HG03520 (cell line): Measurements from ENCODE around the gene TGFBR1.
"Not testable (repeated sequence)": the region's sequence is repeated elsewhere in the genome, so short reads cannot be mapped to it uniquely, and the experiment has no call there.

Experiments
- ATAC-seq: cut with Tn5 transposase; IDR thresholded peaks from one replicate; pipeline ENCODE4 v1.9.1; 2021; ENCODE audit warnings: mild to moderate bottlenecking, moderate library complexity; ENCODE audit not compliant: unreplicated experiment

TGFBR1 gene

DNA sequence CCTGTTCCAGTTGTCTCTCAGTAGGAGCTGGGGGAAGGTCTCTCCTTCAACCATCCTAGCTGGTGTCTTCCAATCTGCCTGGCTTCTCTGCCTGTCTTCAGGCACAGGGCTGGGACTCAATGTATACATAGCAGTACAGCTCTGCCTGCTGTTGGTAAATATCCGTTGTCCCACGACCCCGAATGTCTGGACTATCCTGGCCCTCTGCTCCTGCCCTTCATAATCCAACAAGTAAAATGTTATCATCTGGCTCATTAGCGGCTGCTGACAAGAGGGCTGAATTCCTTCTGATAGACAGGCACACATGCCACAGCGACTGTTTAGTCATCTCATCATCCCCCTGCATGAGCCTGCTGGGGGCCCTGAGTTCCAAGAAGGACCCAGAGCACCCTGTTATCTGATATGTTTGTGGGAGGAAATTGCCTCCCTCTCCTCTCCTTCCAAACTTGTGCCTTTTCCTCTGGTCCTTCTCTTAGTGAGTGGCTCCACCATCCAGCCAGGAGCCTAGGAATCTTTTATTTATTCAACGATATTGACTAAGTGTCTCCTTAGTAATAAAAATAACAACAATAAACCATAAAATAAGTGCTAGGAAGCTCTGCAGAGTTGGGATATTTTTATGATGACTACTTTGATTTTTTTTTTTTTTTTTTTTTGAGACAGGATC, 29.5 kb upstream of the TGFBR1 start:
- ATAC-seq: no peak

DNA sequence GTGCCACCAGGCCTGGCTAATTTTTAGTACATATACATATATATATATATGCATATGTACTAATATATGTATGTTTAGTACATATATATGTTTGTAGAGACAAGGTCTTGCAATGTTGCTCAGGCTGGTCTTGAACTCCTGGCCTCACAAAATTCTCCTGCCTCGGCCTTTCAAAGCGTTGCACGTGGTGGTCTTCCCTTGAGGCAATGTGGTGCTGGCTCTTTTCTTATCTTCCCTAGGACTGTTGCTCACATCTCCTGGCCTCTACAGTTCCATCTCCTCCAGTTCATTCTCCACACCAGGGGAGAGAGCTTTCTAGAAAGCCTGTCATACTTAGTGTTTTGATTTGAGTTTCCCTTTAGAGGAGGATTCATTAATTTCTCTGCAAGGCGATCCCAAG, 28.9 kb upstream of the TGFBR1 start:
- ATAC-seq: no peak

DNA sequence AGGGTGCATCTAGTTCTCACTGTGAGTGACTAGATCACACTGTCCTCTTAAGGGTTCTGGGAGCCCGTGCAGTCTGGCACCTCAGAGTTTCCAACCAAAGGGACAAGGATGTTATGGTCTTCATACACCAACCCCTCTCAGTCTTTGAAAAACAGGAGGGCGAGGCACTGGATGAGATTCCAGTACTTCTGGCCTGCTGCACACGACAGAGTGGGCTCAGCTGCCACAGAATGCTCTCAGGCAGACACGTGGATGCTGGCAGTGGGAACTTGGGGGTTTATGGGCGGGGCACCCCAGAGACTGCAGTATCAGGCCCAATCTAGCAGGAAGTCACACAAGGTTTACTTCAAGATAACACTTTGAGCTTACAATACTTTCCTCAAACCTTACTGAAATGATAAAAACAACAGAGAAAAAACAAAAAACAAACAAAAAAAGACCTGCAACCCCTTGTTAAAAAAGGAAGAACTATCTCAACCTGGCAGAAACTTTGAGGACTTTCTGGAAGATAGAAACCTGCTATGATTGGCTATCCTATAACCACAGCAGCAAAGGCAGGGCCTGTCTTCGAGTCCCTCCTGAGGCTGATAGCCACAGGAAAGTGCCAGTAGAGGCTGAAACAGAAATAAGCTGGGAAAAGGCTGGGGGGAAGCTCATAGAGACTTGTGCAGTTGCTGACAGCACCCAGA, 28.3 kb upstream of the TGFBR1 start:
- ATAC-seq: no peak

DNA sequence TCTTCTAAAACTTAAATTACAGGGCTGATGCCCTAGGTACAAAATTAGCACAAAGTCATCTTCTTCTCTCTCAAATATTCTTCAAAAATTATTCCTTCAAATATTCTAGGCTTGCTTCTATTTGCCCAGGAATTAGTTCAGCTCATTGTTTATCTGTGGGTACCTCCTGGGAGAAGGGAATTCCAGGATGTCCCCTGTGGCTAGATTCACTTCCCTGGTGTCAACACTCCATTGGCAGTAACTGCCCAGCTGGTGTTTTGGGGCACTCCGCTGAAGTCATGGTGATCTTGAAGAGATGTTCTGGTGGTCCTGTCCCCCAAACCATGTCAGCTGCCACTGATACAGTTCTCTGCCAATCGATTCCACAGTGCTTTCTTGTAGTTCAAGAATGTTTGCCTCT, 26.2 kb upstream of the TGFBR1 start:
- ATAC-seq: no peak

DNA sequence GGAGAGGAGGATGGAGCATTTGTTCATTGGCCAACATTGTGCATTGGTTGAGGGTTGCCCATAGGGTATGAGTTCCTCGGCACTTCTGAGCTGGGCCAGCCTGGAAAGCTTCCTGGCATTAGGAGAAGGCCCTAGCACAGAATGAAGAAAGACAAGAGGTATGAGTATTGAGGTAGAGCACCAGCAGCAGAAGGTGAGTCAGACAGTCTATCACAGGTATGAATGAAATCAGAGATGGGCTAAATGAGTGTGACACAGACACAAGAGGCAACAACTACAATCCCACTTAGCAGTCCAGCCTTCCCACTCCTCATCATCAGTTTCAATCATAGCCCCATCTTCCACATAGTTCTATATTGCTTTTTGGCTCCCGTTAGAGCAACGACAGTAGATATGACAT, 25.4 kb upstream of the TGFBR1 start:
- no peak for ATAC-seq

DNA sequence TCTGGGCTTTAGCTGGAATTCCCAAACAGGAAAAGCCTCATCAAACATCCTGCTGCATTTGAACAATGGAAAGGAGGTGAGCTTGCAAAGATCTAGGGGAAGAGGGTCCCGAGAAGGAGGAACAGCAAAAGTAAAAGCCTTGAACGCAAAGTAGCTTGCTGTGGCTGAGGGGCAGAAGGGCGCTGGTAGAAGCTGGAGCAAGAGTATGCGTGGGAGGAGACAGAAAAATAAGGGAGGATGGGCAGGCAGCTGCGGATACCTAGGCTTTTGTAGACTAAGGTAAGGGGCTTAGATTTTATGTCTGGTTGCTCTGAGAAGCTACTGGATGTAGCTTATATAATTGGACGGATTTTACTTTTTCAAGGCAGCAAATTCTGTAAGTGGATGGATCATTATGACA, 21.9 kb upstream of the TGFBR1 start:
- ATAC-seq: no peak

DNA sequence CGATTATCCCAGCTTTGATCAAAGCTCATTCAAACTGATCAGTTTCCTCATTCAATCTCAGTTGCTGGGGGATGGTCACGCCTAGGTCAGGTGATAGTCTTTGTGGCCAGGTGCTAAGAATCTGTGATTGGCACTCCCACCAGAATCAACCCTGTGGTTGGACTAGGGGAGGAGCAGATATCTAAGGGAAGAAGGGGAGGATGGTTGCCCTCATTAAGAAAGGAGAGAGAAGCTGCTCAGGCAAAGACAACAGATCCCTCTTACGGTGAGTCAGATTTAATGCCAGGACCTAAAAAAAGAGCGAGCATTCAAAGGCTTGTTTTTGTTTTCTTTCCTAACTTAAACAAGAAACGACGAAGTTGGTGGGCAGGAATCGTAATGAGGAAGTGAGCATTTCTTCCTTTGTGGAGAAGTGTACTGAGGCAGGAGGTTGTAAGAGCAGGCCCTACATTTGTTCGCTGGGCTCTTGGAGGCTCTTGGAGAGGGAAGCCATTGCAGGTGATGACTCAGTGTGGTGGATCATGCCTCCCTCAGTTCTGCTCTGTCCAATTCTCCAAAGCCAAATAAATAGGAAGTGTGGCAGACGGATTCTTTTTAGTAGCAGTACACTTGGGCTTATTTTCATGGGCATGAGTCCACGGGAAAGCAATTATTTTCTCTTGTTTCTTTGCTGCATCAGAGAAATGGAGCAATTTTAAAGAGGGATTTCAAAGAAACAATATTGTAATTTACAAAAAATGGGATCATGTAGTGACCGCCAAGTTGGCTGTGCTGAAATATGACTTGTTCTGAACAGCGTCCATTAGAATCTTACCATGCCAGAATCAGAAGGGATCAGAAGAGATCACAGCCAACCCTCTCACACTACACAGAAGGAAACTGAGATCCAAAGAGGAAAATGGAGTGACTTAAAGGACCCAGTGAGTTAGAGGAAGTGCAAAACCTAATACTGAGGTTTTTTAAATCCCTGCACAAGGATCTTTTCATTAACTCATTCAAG, 18.7 kb upstream of the TGFBR1 start:
- no peak for ATAC-seq

DNA sequence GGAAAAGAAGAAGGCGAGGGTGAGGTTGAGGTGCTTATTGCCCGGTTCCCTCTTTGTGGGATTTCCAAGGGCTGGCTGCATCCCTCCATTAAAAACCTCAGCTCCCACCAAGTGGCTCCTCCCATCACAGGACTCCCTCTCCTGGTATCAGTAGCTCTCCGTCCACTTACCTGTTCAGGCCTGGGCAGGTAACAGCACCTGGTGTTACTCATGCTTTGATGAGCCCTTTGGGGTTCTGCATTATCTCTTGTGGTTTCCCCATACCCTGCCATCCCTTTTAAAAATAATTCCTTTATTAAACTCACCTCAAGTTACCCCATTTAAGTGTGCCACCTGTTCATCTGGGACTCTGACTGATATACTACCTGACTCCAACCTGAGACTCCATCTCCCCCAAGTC, 17.5 kb upstream of the TGFBR1 start:
- no peak for ATAC-seq

DNA sequence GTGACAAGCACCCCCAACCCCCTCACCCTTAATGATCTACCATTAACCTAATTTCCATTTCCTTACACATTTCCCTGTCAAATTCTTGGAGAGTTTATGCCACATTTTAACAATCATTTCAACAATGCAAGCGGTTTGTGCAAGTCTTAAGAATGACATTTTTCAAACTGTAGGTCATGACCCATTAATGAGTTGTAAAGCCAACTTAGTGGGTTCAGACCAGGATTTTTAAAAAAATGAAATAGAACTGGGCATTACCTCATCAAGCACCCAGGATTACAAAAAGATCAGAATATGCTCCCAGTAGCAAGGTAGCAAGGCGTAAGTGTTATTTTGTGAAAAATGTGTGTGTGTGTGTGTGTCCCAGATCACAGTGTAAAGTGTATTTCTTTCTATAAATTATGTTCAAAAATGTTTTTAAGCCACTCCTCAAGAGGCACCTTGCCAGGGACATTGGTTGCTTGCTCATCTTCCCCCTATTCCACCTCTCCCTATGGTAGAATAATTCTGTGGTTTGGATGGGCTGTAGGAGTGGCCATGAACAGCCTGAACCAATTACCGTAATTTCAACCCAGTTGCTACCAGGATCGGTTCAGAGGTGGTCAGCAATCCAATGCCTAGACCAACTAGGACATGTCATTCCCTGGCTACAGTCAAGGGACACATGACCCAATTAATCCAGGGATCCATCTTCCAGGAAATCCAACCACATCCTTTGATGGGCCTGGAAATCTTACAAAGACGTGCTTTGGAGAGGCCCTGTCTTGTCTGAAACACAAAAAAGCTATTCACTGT, 14.4 kb upstream of the TGFBR1 start:
- ATAC-seq: no peak

DNA sequence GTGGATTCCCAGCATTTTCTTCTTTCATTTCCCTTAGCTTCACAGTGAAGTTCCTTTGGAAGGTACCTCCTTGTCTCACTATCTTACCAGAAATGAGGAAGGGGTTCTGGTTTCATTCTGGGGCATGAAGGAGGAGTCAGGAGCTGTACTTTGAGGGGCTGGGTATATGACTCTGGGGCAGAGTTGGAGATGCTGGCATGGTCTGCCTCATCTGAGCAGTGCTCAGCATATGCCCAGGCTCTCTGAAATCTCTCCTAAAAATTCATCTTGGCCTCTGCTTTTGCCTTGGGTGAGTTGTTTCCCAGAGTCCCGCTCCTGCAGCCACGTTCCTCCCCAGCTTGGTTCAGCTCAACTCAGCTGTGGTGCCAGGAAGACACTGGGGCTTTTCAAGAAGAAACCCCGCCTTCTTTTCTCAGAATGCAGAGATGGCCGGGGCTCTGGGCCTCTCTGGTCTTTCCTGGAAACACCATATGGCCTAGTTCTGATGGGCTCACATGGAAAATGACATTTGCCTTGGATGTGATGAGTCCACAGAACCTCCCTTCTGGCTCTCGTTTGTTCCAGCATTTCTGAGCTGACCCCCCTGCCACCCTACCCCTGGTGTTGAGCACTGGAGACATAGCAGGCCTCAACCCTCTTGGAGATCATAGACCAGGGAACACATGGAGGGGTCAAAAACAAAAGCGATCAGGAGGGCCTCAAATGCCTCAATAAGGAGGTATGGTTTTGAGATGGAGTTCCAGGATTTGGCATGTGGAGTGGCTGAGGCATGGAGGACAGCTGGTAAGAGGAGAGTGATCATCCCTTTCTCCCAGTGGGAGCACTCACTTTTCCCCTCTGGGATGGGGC, 12.0 kb upstream of the TGFBR1 start:
- ATAC-seq: no peak

DNA sequence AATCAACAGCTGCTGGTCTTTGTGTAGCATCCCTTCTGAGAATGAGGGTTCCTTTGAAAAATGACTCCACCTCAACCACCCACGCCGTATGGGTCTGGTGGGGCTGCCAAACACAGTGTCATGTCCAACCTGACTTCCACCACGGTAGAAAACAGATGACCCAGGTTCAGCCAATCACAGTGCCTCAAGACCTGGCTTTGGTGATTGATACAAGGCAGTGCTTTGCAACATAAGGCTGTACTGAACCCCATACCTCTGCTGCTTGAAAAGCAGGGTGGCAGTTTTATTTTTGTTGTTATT, 11.5 kb upstream of the TGFBR1 start:
- ATAC-seq: no peak

DNA sequence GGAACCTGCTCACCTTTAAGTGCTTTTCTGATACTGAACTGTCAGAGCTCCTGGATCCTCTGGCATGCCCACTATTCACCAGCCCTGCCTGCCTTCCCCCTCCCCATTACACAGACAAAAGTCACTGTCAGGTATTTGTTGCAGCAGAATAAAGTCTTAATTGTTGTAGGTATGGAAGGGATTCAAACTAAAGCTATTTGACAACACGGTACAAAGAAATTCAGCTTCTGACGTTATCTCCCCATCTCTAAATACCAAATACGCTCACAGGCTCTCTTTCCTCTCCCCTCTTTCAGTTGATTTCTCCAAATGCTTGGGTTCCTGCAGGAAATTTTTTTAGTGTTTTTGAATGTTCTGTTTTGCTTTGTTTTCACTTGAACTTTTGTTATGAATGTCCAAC, 9.3 kb upstream of the TGFBR1 start:
- no peak for ATAC-seq

DNA sequence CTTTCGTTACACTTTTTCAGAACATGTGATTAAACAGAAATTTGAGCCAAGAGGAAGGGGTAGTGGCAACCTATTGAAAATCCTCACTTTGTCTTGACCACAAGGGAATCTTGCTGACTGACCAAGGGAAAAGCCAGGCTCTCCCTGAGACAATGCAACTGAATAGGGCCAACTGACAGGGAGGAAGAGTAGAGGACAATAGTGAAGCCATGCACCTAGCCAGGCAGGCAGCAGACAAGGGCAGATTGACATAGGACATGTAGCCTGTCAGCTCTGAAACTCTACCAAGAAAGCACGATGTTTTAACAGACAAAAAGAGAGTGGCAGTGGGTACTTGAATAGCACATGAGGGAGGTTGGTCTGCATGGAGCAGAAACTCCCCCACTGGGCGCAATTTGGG, 8.5 kb upstream of the TGFBR1 start:
- no peak for ATAC-seq

DNA sequence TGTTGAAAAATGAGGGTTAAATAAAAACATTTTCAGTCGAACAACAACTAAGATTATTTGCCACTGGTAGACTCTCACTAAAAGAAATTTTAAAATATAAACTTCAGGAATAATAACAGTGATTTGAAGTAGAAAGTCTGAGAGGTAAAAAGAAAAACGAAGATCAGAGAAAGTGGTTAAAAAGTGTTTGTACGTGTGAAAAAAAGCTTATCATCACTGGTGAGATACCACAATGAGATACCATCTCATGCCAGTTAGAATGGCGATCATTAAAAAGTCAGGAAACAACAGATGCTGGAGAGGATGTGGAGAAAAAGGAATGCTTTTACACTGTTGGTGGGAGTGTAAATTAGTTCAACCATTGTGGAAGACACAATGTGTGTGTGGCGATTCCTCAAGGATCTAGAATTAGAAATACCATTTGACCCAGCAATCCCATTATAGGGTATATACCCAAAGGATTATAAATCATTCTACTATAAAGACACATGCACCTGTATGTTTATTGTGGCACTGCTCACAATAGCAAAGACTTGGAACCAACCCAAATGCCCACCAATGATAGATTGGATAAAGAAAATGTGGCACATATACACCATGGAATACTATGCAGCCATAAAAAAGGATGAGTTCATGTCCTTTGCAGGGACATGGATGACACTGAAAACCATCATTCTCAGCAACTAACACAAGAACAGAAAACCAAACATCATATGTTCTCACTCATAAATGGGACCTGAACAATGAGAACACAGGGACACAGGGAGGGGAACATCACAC, 4.9 kb upstream of the TGFBR1 start:
- ATAC-seq: not testable (repeated sequence)

DNA sequence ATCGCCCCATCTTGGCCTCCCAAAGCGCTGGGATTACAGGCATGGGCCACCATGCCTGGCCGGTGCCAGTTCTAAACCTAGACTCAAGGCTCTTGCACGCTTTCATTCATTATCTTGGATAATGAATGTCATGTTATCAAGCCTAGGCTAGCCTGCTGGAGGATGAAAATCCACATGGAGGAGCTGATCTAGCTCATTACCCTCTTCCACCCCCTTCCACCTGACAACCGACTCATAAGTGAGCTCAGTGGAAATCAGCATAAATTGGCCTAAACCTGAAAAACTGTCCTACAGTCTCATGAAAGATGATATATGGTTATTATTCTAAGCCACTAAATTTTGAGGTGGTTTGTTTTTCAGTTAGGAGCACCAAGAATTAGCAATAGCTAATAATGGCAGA, 3.6 kb upstream of the TGFBR1 start:
- no peak for ATAC-seq

DNA sequence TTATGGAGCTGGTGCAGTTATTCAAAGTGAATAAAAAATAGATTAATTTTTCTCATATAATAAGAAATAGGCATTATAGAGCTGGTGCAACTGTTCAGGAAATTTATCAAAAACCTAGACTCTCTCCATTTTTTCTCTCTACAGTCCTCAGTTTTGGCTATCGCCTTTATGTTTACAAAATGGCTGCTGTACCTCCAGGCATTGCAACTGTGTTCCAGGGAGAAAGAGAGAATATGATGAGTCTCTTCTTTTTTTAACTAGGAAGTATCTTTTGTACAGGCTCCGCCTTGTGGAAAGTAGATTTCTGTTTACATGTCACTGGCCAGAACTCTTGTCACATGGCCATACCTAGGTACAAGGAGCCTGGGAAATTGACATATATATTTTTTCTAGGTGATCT, 3.1 kb upstream of the TGFBR1 start:
- no peak for ATAC-seq

DNA sequence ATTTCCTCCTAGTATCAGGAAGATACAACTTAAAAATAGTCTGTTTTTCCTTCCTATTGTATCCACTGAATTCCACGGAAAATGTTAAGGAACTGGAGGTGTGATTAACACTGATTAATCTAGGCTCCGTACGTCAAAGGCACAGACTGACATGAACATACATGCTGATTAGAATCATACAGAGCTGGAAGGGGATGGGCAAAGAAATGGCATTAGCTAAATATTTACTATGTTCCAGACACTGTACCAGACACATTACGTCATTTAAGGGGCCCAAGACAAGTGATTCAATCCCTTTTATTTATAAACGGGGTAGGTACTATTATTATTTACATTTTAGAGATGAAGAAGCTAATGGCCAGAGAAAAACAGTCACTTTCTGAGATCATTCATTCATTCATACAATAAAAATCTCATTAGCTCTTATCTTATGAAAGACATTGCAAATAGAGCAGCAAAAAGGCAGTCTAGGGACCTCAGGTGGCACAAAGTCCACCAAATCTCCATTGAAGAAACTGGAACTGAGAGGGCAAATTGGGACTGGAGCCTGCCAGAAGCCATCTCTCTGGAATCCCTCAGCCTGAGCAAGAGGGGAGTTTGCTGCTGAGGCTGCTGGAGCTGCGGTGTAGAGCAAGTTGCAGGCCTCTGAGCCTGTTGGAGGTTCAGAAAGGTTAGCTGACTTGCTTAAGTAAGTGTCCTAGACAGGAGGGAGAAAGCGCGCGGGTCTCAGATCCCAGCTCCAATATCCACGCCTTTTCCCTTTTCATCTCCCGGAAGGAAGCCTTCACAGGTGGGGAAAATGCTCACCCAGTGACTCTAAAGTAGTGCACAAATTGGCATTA, 1.6 kb upstream of the TGFBR1 start:
- no peak for ATAC-seq

DNA sequence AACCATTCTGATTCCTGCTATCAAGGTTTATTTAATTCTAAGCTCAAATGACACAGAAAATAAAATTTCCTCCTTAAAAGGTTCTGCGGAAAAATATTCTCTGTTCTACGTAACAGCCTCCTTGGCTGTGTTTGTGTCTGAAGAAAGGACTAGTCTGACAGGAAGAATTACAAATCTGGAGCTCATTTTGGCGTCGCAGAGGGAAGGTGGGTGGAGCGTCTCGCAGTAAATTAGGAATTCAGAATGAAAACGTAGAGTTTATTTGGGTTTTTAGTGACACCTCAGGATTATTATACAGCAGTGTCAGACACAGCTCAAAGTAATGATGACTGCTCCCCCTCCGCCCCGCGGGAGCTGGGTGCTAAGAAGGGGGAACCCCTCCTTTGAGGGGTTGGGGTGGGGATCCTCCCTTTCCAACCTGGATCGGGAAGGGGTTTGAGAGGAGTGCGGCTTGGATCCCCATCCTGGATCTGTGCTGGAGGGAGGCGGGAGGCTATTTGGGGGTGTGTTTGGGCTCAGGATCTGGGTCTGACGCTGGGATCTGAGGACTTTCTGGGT, 933 bp upstream of the TGFBR1 start:
- ATAC-seq: no peak
